ENCODE results near the gene EYS. TPM values are rescaled to one million over a fixed set of nuclear protein-coding genes. Genes with fewer than 3 reads are reported as not detected.
"Not testable (repeated sequence)": the region's sequence is repeated elsewhere in the genome, so short reads cannot be mapped to it uniquely, and the experiment has no call there.

EYS gene
- total RNA-seq, 3 donors from 2014 or later: 0.16 to 0.61 (median 0.60) TPM

- Histone ChIP-seq H3K9me3 (no peaks in the 10 kb centered on the region), H3K36me3 (ENCODE audit: low read depth) (no peaks in the 10 kb centered on the region), H3K4me3 (no peak overlapping the region), H3K4me1 (ENCODE audit: low read depth) (no peaks in the 10 kb centered on the region)
- ATAC-seq (no peak), DNase-seq (no peak)
- no peak for TF ChIP-seq CTCF (IDR thresholded peaks at IDR 0.05)
- intact Hi-C loops (cut with DNase I, micrococcal nuclease): no loop called here
Measured at GRCh38 chr6:64482631-64483030, 1224.4 kb downstream of the EYS start.

- no peaks in the 10 kb centered on the region for H3K36me3 ChIP-seq (ENCODE audit: low read depth)
- H3K9me3 ChIP-seq: no peaks in the 10 kb centered on the region
- H3K4me1 ChIP-seq (ENCODE audit: low read depth): no peaks in the 10 kb centered on the region
- no peak for ATAC-seq
- no peak overlapping the region for H3K4me3 ChIP-seq
- intact Hi-C loops (cut with DNase I, micrococcal nuclease): no loop called here
- TF ChIP-seq CTCF (IDR thresholded peaks at IDR 0.05): no peak
- no peak for DNase-seq
Measured at GRCh38 chr6:64479134-64479533, 1227.9 kb downstream of the EYS start.

GRCh38 chr6:64477391-64477790 is 1229.6 kb downstream of the EYS start:
- intact Hi-C loops (cut with DNase I, micrococcal nuclease): no loop called here
- Histone ChIP-seq H3K9me3 (no peaks in the 10 kb centered on the region), H3K4me3 (no peak overlapping the region), H3K4me1 (ENCODE audit: low read depth) (no peaks in the 10 kb centered on the region), H3K36me3 (ENCODE audit: low read depth) (no peaks in the 10 kb centered on the region)
- TF ChIP-seq CTCF (IDR thresholded peaks at IDR 0.05): no peak
- no peak for ATAC-seq
- DNase-seq: no peak

- intact Hi-C loops (cut with DNase I, micrococcal nuclease): no loop called here
- Histone ChIP-seq H3K36me3 (ENCODE audit: low read depth) (no peaks in the 10 kb centered on the region), H3K4me3 (no peak overlapping the region), H3K9me3 (no peaks in the 10 kb centered on the region), H3K4me1 (ENCODE audit: low read depth) (no peaks in the 10 kb centered on the region)
- no peak for TF ChIP-seq CTCF (IDR thresholded peaks at IDR 0.05)
- ATAC-seq (no peak), DNase-seq (no peak)
Measured at GRCh38 chr6:64476935-64477334, 1230.1 kb downstream of the EYS start.

- ATAC-seq; H3K4me1 ChIP-seq (ENCODE audit: low read depth); H3K9me3 ChIP-seq; H3K4me3 ChIP-seq; H3K36me3 ChIP-seq (ENCODE audit: low read depth); intact Hi-C loops (cut with DNase I, micrococcal nuclease): not testable (repeated sequence)
- peak in 1 of 3 donors; percentile 22 for DNase-seq
Measured at GRCh38 chr6:64469405-64469804, 1237.6 kb downstream of the EYS start.

- no peak for TF ChIP-seq CTCF (IDR thresholded peaks at IDR 0.05)
- Histone ChIP-seq H3K4me1 (ENCODE audit: low read depth) (no peaks in the 10 kb centered on the region), H3K9me3 (no peaks in the 10 kb centered on the region), H3K4me3 (no peak overlapping the region), H3K36me3 (ENCODE audit: low read depth) (no peaks in the 10 kb centered on the region)
- intact Hi-C loops (cut with DNase I, micrococcal nuclease): no loop called here
- ATAC-seq: no peak
- DNase-seq: no peak
Measured at GRCh38 chr6:64467656-64468055, 1239.4 kb downstream of the EYS start.

Measured in mucosa of descending colon (tissue), 3 donors.